Muscle of leg (tissue), 11 donors: ENCODE results near the gene JARID2. TPM values are rescaled to one million over a fixed set of nuclear protein-coding genes. Genes with fewer than 3 reads are reported as not detected.
A peak's percentile ranks its signal among the peaks of the same experiment; 100 is the strongest.

Experiments
- DNase-seq: peaks from one replicate; pipeline ENCODE4 v3.0.0; 2013
- H3K27ac ChIP-seq: one replicate; pipeline ENCODE4 v1.5.1; 2013; ENCODE audit warnings: mild to moderate bottlenecking, low read length, control low read depth
- H3K27me3 ChIP-seq: one replicate; pipeline ENCODE4 v1.6.1; 2013; ENCODE audit warnings: low read length; ENCODE audit not compliant: control insufficient read depth, insufficient read depth
- H3K36me3 ChIP-seq: one replicate; pipeline ENCODE4 v1.6.1; 2013; ENCODE audit warnings: low read length; ENCODE audit not compliant: control insufficient read depth, insufficient read depth
- H3K4me1 ChIP-seq: one replicate; pipeline ENCODE4 v1.6.1; 2013; ENCODE audit warnings: low read length; ENCODE audit not compliant: control insufficient read depth, insufficient read depth
- H3K4me3 ChIP-seq: one replicate; pipeline ENCODE4 v1.5.1; 2013; ENCODE audit warnings: low read length, control low read depth
- H3K9me3 ChIP-seq: replicated peaks from 2 replicates; pipeline ENCODE4 v1.6.1; 2013; ENCODE audit warnings: low read depth, low read length; ENCODE audit not compliant: control insufficient read depth
- WGBS: methylation state at CpG from one replicate; pipeline ENCODE4 v1.1.5; 2013; ENCODE audit warnings: missing lambda C conversion rate; ENCODE audit not compliant: insufficient coverage; 5-methylcytosine and 5-hydroxymethylcytosine counted together
- polyA plus RNA-seq, 8 donors: library from polyadenylated mRNA; unstranded; fragments of 120-200 nt; gene quantifications; one replicate each; pipeline versions ENCODE4 v1.2.1 to v1.2.3, GENCODE V29; 2013; ENCODE audit warnings: inconsistent platforms in 1 of 8, low replicate concordance in 1 of 8; ENCODE audit not compliant: insufficient read length in 8 of 8, insufficient read depth in 1 of 8
- total RNA-seq: library from RNA; stranded (reverse); fragments of 120-200 nt; gene quantifications from one replicate; pipeline ENCODE4 v1.2.4, GENCODE V29; 2013

JARID2 gene
- total and polyA plus RNA-seq, 9 donors, result 9.8 to 15.3 (median 13.2) TPM

DNA sequence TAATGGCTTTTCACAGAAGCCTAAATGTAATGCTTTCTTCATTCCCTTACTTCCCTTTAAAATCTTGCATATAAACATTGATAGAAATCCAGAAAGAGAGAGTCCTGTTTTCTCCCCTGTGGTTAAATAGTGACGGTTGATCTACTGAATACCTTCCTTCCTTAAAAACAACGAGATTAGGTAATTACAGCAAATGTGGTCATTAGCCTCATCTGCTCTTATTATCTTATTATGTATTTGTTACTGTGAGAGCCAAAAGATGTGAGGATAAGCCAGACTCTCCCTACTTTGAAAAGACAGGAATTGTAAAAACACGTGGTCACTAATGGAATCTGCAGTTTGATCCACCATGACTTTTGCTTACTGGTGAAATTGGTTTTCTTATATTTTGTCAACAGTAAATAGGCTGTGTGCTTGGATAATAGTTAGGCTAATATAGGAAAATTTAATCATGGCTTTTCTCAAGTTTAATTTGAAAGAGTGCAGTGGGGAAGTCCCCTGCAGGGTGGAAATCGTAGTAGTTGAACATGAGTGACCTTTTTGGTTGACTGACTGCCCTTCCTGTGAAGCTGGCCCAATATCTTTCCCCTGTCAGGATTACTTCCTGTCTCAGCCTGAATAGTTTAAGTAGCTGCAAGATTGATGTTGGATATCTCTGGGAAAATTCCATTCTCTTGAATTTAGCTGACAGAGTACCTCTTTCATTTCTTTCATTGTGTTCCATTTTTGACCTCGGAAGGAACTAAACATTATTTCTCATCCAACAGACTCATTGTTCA, 62.8 kb downstream of the JARID2 start:
- DNase-seq, result no peak
- no peak overlapping the region for H3K27ac ChIP-seq
- H3K4me3 ChIP-seq, result no peak overlapping the region
- no peaks in the 10 kb centered on the region for H3K9me3 ChIP-seq
- H3K27me3 ChIP-seq, result no peaks in the 10 kb centered on the region
- H3K4me1 ChIP-seq, result peaks cover 18% of the 10 kb centered on the region
- H3K36me3 ChIP-seq, result no peaks in the 10 kb centered on the region
- WGBS, result 60% methylated on average over 1 of the region's 5 CpGs

- WGBS, result no CpG with 5 or more reads among the region's 3 CpGs
- Histone ChIP-seq H3K27me3 (no peaks in the 10 kb centered on the region), H3K27ac (no peak overlapping the region), H3K9me3 (no peaks in the 10 kb centered on the region), H3K4me3 (no peak overlapping the region), H3K4me1 (peaks cover 18% of the 10 kb centered on the region), H3K36me3 (no peaks in the 10 kb centered on the region)
- no peak for DNase-seq
Observed at GRCh38 chr6:15309611-15310283, 63.9 kb downstream of the JARID2 start.

- H3K27ac ChIP-seq, result no peak overlapping the region
- no peaks in the 10 kb centered on the region for H3K9me3 ChIP-seq
- peaks cover 12% of the 10 kb centered on the region for H3K4me1 ChIP-seq
- no peak overlapping the region for H3K4me3 ChIP-seq
- no peaks in the 10 kb centered on the region for H3K36me3 ChIP-seq
- H3K27me3 ChIP-seq, result no peaks in the 10 kb centered on the region
- WGBS, result 70% methylated on average over 5 of the region's 7 CpGs
- DNase-seq, result no peak
Observed at GRCh38 chr6:15310680-15311079, 64.8 kb downstream of the JARID2 start.

DNA sequence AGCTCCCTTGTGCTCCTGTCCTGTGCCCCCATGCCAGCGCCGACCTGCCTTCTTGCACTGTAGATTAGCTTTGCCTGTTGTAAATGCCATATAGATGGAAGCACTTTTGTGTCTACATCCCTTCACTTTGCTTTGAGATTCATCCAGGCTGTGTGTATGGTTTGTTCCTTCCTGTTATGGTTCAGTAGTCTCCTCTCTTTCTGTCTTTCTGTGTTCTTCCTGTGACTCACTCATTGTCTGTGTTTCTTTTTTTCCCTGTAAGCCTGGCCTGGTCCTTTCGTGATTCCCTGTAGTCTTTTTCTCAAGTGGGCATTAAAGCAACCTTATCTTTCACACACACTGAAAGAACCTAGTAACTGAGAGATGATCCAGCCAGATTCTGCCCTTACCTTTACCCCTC, 66.6 kb downstream of the JARID2 start:
- Histone ChIP-seq H3K27ac (no peak overlapping the region), H3K9me3 (no peaks in the 10 kb centered on the region), H3K4me1 (peaks cover 12% of the 10 kb centered on the region), H3K36me3 (no peaks in the 10 kb centered on the region), H3K27me3 (no peaks in the 10 kb centered on the region), H3K4me3 (no peak overlapping the region)
- 44% methylated on average over 1 of the region's 3 CpGs for WGBS
- no peak for DNase-seq

GRCh38 chr6:15313367-15313766, 67.5 kb downstream of the JARID2 start:
- H3K27ac ChIP-seq, result no peak overlapping the region
- H3K9me3 ChIP-seq, result no peaks in the 10 kb centered on the region
- H3K4me1 ChIP-seq, result peaks cover 20% of the 10 kb centered on the region
- WGBS, result 77% methylated on average over 4 of the region's 5 CpGs
- no peaks in the 10 kb centered on the region for H3K27me3 ChIP-seq
- H3K4me3 ChIP-seq, result no peak overlapping the region
- H3K36me3 ChIP-seq, result no peaks in the 10 kb centered on the region
- DNase-seq, result no peak

DNA sequence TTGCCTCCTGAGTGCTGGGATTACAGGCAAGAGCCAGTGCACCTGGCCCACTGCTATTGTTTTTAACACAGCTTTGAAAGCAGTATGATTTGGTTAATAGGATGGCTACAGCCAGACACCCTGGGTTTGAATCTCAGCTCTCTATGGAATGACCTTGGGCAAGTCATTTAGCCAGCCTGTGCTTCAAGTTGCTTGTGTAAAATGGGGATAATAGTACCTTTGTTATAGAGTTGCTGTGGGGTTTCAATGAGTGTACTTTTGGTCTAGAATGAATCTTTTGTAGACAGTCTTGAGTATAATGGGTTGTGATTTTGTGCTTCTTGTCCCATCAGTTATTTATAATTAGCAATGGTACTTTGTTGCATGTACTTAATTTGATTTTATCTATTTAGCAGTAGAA, 70.9 kb downstream of the JARID2 start:
- Histone ChIP-seq H3K4me3 (no peak overlapping the region), H3K4me1 (peaks cover 22% of the 10 kb centered on the region), H3K36me3 (no peaks in the 10 kb centered on the region), H3K9me3 (no peaks in the 10 kb centered on the region), H3K27me3 (no peaks in the 10 kb centered on the region), H3K27ac (no peak overlapping the region)
- DNase-seq, result no peak

DNA sequence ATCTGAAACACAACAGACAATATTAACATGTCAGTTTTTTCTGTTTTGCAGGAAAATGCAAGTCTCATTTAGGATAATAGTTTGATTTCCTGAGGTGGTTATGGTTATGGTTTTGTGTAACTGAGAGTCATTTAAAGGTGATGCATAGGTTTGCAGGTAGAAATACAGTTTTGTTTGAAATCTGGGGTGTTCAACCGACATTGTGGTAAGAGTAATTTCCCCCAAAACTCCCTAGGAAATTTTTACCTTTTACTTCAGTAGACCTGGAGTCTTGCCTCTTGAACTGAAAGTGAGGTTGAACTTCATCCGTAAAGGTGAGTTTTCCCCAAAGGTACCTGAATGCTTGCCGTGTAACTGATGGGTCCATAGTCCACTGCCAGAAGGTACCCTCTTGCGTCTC, 71.4 kb downstream of the JARID2 start:
- H3K27me3 ChIP-seq, result no peaks in the 10 kb centered on the region
- no peaks in the 10 kb centered on the region for H3K9me3 ChIP-seq
- 100% methylated on average over 2 of the region's 4 CpGs for WGBS
- DNase-seq, result no peak
- H3K36me3 ChIP-seq, result no peaks in the 10 kb centered on the region
- no peak overlapping the region for H3K27ac ChIP-seq
- peaks cover 22% of the 10 kb centered on the region for H3K4me1 ChIP-seq
- no peak overlapping the region for H3K4me3 ChIP-seq

GRCh38 chr6:15317934-15318902, 72.3 kb downstream of the JARID2 start:
- peak; percentile 53 for DNase-seq
- peaks cover 16% of the 10 kb centered on the region for H3K4me1 ChIP-seq
- H3K4me3 ChIP-seq, result no peak overlapping the region
- 45% methylated on average over 7 of the region's 9 CpGs for WGBS
- no peaks in the 10 kb centered on the region for H3K9me3 ChIP-seq
- no peaks in the 10 kb centered on the region for H3K27me3 ChIP-seq
- H3K27ac ChIP-seq, result no peak overlapping the region
- H3K36me3 ChIP-seq, result no peaks in the 10 kb centered on the region

- Histone ChIP-seq H3K4me3 (no peak overlapping the region), H3K36me3 (no peaks in the 10 kb centered on the region), H3K4me1 (peaks cover 12% of the 10 kb centered on the region), H3K27me3 (no peaks in the 10 kb centered on the region), H3K27ac (no peak overlapping the region), H3K9me3 (peaks cover 3% of the 10 kb centered on the region)
- DNase-seq, result no peak
- no CpG with 5 or more reads among the region's 3 CpGs for WGBS
Observed at GRCh38 chr6:15319677-15320076, 73.8 kb downstream of the JARID2 start.

- peaks cover 12% of the 10 kb centered on the region for H3K4me1 ChIP-seq
Observed at GRCh38 chr6:15320693-15321092, 74.8 kb downstream of the JARID2 start.

More at GRCh38 chr6:15320693-15321092, 74.8 kb downstream of the JARID2 start:
- Histone ChIP-seq H3K4me3 (no peak overlapping the region), H3K9me3 (peaks cover 3% of the 10 kb centered on the region), H3K27me3 (no peaks in the 10 kb centered on the region), H3K27ac (no peak overlapping the region), H3K36me3 (no peaks in the 10 kb centered on the region)
- no peak for DNase-seq
- no CpG with 5 or more reads among the region's 1 CpG for WGBS
